Hepatocyte (in vitro differentiated cells): ENCODE data around the gene GALNTL6.

Experiments used
- CTCF ChIP-seq: fragments of 200-600 bp; sonication (generic); IDR thresholded peaks from 2 replicates; pipeline ENCODE4 v1.5.1; 2016; ENCODE audit warnings: antibody characterized with exemption, mild to moderate bottlenecking; ENCODE audit not compliant: poor library complexity
- EZH2 ChIP-seq: fragments of 200-600 bp; sonication (generic); IDR thresholded peaks from 2 replicates; pipeline ENCODE4 v1.6.1; 2016; ENCODE audit warnings: antibody characterized with exemption, mild to moderate bottlenecking, borderline replicate concordance
- EZH2phosphoT487 ChIP-seq: fragments of 200-600 bp; sonication (generic); IDR thresholded peaks from one replicate; pipeline ENCODE4 v1.6.1; 2018; ENCODE audit warnings: antibody characterized with exemption, mild to moderate bottlenecking, low read depth, moderate library complexity; ENCODE audit not compliant: unreplicated experiment, severe bottlenecking

DNA sequence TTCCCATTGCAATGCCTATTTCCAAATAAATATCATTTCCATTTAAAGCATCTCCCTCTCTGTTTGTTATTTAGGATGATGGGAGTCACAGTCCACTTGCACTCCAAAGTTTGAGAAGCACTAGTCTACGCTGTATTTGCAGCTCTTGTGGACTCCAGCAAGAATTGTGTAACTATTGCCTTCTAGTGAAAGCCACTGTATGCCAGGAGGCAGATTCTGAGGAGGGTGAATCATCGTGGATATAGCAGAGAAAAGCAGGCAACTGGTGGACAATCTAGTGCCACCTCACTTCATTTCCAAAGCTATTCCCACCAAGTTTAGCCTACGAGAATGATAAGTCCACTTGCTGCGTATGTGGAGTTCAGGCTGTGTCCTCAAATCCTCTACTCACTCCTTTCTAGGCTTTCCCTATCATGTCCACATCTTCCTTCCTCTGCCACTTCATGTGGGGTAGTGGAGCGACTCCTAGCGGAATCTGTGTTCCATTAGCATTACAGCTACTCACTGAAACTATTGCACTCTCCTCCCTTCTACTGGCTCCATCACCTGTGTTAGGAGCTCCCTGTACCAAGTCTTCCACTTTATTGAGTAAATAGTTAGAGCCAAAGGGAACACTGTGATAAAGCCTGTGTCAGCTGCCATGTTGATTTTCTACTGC lies 853.6 kb downstream of the GALNTL6 start:
- peak; percentile 9 for TF ChIP-seq CTCF
- no peak for TF ChIP-seq EZH2
- TF ChIP-seq EZH2phosphoT487: no peak
